HCEC 1CT (cell line): Measurements from ENCODE around the gene B4GALNT4.
"Not testable (repeated sequence)": the region's sequence is repeated elsewhere in the genome, so short reads cannot be mapped to it uniquely, and the experiment has no call there.

Source experiments
- DNase-seq: peaks from one replicate; pipeline ENCODE4 v3.0.0-alpha.2; 2017

B4GALNT4 gene

GRCh38 chr11:394034-394857 is 24.9 kb downstream of the B4GALNT4 start, which contains the start of gene PKP3:
Gene PKP3, plus strand, starts transcription at chr11:394209. Its CDS starts 84 bp downstream, at chr11:394293.
- peak; percentile 59 for DNase-seq

GRCh38 chr11:394858-395655 is 25.8 kb downstream of the B4GALNT4 start:
- DNase-seq: no peak

- no peak for DNase-seq
Observed at GRCh38 chr11:395866-396265, 26.6 kb downstream of the B4GALNT4 start.

GRCh38 chr11:396511-396947 is 27.2 kb downstream of the B4GALNT4 start:
- DNase-seq: peak; percentile 50

- peak; percentile 77 for DNase-seq
Observed at GRCh38 chr11:396948-397548, 27.7 kb downstream of the B4GALNT4 start.

GRCh38 chr11:398826-399225 is 29.5 kb downstream of the B4GALNT4 start:
- no peak for DNase-seq

- DNase-seq: no peak
Observed at GRCh38 chr11:399731-400211, 30.5 kb downstream of the B4GALNT4 start.

- no peak for DNase-seq
Observed at GRCh38 chr11:400241-400689, 31.0 kb downstream of the B4GALNT4 start.

- not testable (repeated sequence) for DNase-seq
Observed at GRCh38 chr11:401196-401595, 31.9 kb downstream of the B4GALNT4 start.

- DNase-seq: no peak
Observed at GRCh38 chr11:403021-403760, 33.9 kb downstream of the B4GALNT4 start.

GRCh38 chr11:403761-404431 is 34.6 kb downstream of the B4GALNT4 start:
- DNase-seq: no peak

- no peak for DNase-seq
Observed at GRCh38 chr11:404551-405264, 35.4 kb downstream of the B4GALNT4 start.

- DNase-seq: no peak
Observed at GRCh38 chr11:405323-405953, 36.1 kb downstream of the B4GALNT4 start.

GRCh38 chr11:405954-406795 is 36.9 kb downstream of the B4GALNT4 start:
- no peak for DNase-seq

- peak; percentile 66 for DNase-seq
Observed at GRCh38 chr11:406796-407650, 37.7 kb downstream of the B4GALNT4 start.

GRCh38 chr11:407651-408123 is 38.4 kb downstream of the B4GALNT4 start:
- DNase-seq: no peak

GRCh38 chr11:408154-409007 is 39.1 kb downstream of the B4GALNT4 start:
- no peak for DNase-seq
